Upper lobe of right lung (tissue), 1 donor: Measurements from ENCODE around the gene ZDHHC24. TPM values are rescaled to one million over a fixed set of nuclear protein-coding genes. Genes with fewer than 3 reads are reported as not detected.
A peak's percentile ranks its signal among the peaks of the same experiment; 100 is the strongest.

Experiments
- ATAC-seq: fragments of 200-7000 bp; cut with Tn5 transposase; one replicate; pipeline ENCODE4 v1.9.1; 2020; ENCODE audit warnings: mild to moderate bottlenecking, moderate library complexity
- DNase-seq: peaks from one replicate; pipeline ENCODE4 v3.0.0-alpha.2; 2020
- H3K27ac ChIP-seq: fragments of 200-600 bp; one replicate; pipeline ENCODE4 v1.8.0; 2022
- H3K27me3 ChIP-seq: fragments of 200-600 bp; one replicate; pipeline ENCODE4 v1.8.0; 2022; ENCODE audit warnings: mild to moderate bottlenecking
- H3K36me3 ChIP-seq: fragments of 200-600 bp; one replicate; pipeline ENCODE4 v1.8.0; 2022
- H3K4me1 ChIP-seq: fragments of 200-600 bp; one replicate; pipeline ENCODE4 v1.8.0; 2022
- H3K4me3 ChIP-seq: fragments of 200-600 bp; one replicate; pipeline ENCODE4 v1.8.0; 2022; ENCODE audit warnings: mild to moderate bottlenecking
- H3K9me3 ChIP-seq: fragments of 200-600 bp; one replicate; pipeline ENCODE4 v1.8.0; 2022
- CTCF ChIP-seq: fragments of 200-600 bp; IDR thresholded peaks from one replicate; pipeline ENCODE4 v1.8.0; 2022; ENCODE audit warnings: antibody characterized with exemption
- intact Hi-C: fragments of 100-400 bp; cut with DNase I; formaldehyde crosslinking; loops from one replicate; pipeline ENCODE4 v1.11.0; 2022
- total RNA-seq: library from RNA; stranded (reverse); fragmentation: NEBNext Ultra II Directional; extraction: Animal tissue kit (Norgen Biotek cat#: 25700); gene quantifications from one replicate; pipeline ENCODE4 v1.2.1, GENCODE V29; 2021
- donor health status: DM: no; HTN: yes; CAD: no; lungs with severe emphysema.

The ZDHHC24 gene
- total RNA-seq, 1 donor from 2014 or later = 14.5 TPM

GRCh38 chr11:66510271-66510989, 35.4 kb downstream of the ZDHHC24 start, which contains the start of gene BBS1:
TSS of gene BBS1 (plus strand) at chr11:66510635. CDS start at chr11:66510660, 25 bp downstream.
- Histone ChIP-seq H3K4me1 (peaks cover 15% of the 10 kb centered on the region), H3K36me3 (peaks cover 2% of the 10 kb centered on the region), H3K27ac (peak within 1 kb of the TSS; percentile 74), H3K9me3 (no peaks in the 10 kb centered on the region), H3K27me3 (no peaks in the 10 kb centered on the region), H3K4me3 (peak within 1 kb of the TSS; percentile 92)
- no peak for TF ChIP-seq CTCF
- DNase-seq (peak; percentile 93), ATAC-seq (peak; percentile 98)
- intact Hi-C loops = no loop called here

GRCh38 chr11:66509131-66509561, 36.7 kb downstream of the ZDHHC24 start:
- Histone ChIP-seq H3K4me1 (peaks cover 15% of the 10 kb centered on the region), H3K36me3 (peaks cover 13% of the 10 kb centered on the region), H3K9me3 (no peaks in the 10 kb centered on the region), H3K27me3 (no peaks in the 10 kb centered on the region), H3K4me3 (no peak overlapping the region), H3K27ac (no peak overlapping the region)
- intact Hi-C loops = no loop called here
- ATAC-seq = no peak
- TF ChIP-seq CTCF = no peak
- DNase-seq = no peak

- Histone ChIP-seq H3K27ac (no peak overlapping the region), H3K27me3 (no peaks in the 10 kb centered on the region), H3K9me3 (no peaks in the 10 kb centered on the region), H3K4me1 (peaks cover 6% of the 10 kb centered on the region), H3K4me3 (no peak overlapping the region), H3K36me3 (peaks cover 24% of the 10 kb centered on the region)
- ATAC-seq (no peak), DNase-seq (no peak)
- no peak for TF ChIP-seq CTCF
- intact Hi-C loops = no loop called here
Measured at GRCh38 chr11:66505276-66505816, 40.5 kb downstream of the ZDHHC24 start.

GRCh38 chr11:66498506-66498905, 47.3 kb downstream of the ZDHHC24 start:
- Histone ChIP-seq H3K4me3 (no peak overlapping the region), H3K4me1 (no peaks in the 10 kb centered on the region), H3K36me3 (peaks cover 42% of the 10 kb centered on the region), H3K27ac (no peak overlapping the region), H3K27me3 (no peaks in the 10 kb centered on the region), H3K9me3 (no peaks in the 10 kb centered on the region)
- TF ChIP-seq CTCF = no peak
- ATAC-seq = no peak
- no peak for DNase-seq
- intact Hi-C loops = no loop called here

- H3K27ac ChIP-seq = no peak overlapping the region
- no peak for TF ChIP-seq CTCF
- no peaks in the 10 kb centered on the region for H3K4me1 ChIP-seq
- H3K4me3 ChIP-seq = no peak overlapping the region
- DNase-seq (no peak), ATAC-seq (no peak)
- peaks cover 47% of the 10 kb centered on the region for H3K36me3 ChIP-seq
- H3K9me3 ChIP-seq = no peaks in the 10 kb centered on the region
- no peaks in the 10 kb centered on the region for H3K27me3 ChIP-seq
- intact Hi-C loops = no loop called here
Measured at GRCh38 chr11:66497206-66497605, 48.6 kb downstream of the ZDHHC24 start.
